ENCODE data around the gene METTL2B.

DNA sequence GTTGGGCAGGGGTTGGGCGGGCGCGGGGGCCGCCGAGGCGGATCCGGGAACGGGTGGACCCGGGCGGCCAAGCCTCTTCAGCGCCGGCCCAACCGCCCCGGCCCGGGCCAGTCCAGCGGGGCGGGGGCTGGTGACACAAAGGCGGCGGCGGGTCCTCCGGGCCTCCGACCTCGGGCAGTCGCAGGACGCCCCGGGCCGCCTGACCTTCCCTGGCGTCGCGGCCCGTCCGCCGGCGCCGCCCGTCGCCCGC lies 54.2 kb downstream of the METTL2B start:
- TF ChIP-seq, protein P1, sequence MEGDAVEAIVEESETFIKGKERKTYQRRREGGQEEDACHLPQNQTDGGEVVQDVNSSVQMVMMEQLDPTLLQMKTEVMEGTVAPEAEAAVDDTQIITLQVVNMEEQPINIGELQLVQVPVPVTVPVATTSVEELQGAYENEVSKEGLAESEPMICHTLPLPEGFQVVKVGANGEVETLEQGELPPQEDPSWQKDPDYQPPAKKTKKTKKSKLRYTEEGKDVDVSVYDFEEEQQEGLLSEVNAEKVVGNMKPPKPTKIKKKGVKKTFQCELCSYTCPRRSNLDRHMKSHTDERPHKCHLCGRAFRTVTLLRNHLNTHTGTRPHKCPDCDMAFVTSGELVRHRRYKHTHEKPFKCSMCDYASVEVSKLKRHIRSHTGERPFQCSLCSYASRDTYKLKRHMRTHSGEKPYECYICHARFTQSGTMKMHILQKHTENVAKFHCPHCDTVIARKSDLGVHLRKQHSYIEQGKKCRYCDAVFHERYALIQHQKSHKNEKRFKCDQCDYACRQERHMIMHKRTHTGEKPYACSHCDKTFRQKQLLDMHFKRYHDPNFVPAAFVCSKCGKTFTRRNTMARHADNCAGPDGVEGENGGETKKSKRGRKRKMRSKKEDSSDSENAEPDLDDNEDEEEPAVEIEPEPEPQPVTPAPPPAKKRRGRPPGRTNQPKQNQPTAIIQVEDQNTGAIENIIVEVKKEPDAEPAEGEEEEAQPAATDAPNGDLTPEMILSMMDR (IDR thresholded peaks at IDR 0.05): no peak
- TF ChIP-seq EZH2 (IDR thresholded peaks at IDR 0.05; ENCODE audit: borderline replicate concordance, insufficient read depth, low read depth, low read length, poor library complexity, severe bottlenecking): no peak

Data from B cell (primary cell).